ENCODE data around the gene SPOUT1.

Gene SPOUT1

DNA sequence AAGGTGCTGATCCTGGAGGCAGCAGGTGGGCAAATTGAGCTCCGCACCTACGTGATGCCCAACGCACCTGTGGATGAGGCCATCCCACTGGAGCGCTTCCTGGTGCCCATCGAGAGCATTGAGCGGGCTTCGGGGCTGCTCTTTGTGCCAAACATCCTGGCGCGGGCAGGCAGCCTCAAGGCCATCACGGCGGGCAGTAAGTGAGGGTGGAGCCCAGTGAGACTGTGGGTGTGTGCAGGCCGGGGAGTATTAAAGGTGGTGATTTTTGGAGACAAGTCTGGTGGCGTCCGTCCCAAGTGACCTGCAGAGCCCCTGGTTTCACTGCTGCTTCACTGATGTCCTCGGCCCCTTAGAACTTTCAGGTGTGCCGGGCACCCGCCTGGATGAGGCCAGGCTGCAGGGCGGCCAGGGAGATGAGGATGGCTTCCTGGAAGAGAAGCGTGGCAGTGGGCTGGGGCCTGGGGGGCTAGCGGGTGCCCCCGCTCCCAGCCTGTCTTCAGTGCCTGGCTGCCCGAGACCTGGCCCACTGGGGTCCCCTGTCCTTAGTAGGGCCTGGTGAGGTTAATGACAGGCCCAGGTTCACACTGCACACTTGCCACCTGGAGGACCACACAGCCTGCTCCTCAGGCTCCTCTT is 7.1 kb downstream of the SPOUT1 start:
- TF ChIP-seq, protein P1, sequence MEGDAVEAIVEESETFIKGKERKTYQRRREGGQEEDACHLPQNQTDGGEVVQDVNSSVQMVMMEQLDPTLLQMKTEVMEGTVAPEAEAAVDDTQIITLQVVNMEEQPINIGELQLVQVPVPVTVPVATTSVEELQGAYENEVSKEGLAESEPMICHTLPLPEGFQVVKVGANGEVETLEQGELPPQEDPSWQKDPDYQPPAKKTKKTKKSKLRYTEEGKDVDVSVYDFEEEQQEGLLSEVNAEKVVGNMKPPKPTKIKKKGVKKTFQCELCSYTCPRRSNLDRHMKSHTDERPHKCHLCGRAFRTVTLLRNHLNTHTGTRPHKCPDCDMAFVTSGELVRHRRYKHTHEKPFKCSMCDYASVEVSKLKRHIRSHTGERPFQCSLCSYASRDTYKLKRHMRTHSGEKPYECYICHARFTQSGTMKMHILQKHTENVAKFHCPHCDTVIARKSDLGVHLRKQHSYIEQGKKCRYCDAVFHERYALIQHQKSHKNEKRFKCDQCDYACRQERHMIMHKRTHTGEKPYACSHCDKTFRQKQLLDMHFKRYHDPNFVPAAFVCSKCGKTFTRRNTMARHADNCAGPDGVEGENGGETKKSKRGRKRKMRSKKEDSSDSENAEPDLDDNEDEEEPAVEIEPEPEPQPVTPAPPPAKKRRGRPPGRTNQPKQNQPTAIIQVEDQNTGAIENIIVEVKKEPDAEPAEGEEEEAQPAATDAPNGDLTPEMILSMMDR (IDR thresholded peaks at IDR 0.05) = no peak
- TF ChIP-seq ZFX (IDR thresholded peaks at IDR 0.05; ENCODE audit: borderline replicate concordance) = no peak

DNA sequence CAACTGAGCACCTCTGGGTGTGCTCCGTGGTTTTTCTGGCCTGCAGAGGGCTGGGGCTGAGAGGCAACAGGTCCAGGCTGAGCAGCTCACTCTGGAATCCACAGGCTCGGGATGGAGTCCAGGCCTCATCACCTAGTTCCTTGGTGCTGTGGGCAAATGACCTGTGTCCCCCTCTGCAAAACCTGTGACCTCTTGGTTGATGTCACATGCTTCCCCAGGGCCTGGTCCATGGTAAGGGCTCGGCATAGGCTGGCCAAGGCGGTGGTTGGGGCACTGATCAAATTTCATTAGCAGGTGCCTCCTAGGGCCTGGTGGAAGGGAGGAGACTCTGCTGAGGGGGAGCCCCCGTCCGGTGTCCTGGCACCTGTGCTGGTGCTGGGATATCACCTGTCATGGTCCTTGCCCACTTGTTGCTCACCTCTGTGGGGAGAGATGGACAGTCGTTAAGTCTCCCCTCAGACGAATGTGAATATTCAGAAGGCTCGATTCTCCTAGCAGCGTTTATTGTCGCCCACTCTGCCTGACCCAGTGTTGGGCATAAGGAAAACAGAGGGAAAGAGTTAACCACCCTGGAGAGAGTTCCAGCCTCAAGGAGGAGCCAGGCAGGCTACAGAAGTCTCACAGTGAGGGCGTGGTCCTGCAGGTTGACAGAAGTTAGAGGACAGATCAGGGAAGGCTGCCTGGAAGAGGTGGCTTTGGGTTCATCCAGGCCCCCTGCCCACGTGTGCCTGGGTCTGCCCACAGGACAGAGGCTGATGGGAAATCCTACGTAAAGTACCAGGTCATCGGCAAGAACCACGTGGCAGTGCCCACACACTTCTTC is 7.8 kb downstream of the SPOUT1 start:
- TF ChIP-seq ZFX (IDR thresholded peaks at IDR 0.05; ENCODE audit: borderline replicate concordance) = no peak
- TF ChIP-seq, protein P1 (IDR thresholded peaks at IDR 0.05) = no peak

More for the DNA sequence above, 7.1 kb downstream of the SPOUT1 start:
- H3K27ac ChIP-seq = peak overlapping the region; percentile 96

DNA sequence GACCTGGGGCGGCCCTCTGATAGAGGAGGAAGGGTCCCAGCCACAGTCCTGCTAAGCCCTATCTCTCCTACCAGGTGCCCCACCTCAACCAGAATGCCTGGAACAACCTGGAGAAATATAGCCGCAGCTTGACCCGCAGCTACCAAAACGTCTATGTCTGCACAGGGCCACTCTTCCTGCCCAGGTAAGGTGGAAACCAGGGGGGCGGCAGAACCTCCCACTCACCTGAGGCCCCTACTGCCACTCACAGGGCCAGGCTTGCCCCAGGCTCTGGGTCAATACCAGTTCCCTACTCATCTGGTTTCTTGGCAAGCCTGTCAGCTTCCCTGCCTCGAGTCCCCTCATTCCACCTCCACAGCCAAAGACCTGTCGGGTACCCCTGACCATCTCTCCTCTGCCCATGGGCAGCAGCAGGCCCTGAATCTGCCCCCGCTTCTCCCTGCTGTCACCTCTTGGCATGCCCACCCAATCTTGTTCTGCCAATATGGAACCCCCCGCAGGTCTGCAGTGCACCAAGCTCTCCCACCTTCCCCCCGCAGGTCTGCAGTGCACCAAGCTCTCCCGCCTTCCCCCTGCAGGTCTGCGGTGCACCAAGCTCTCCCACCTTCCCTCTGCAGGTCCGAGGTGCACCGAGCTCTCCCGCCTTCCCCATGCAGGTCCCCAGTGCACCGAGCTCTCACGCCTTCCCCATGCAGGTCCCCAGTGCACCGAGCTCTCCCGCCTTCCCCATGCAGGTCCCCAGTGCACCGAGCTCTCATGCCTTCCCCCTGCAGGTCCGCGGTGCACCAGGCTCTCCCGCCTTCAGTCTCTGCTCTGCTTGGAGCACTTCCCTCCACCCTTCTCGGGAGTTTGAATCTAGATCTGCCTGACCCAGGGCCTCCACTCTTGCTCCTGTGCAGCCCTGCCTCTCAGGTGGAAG is 8.7 kb downstream of the SPOUT1 start:
- peak overlapping the region; percentile 96 for H3K27ac ChIP-seq

More for the DNA sequence above, 7.8 kb downstream of the SPOUT1 start:
- peak overlapping the region; percentile 96 for H3K27ac ChIP-seq

DNA sequence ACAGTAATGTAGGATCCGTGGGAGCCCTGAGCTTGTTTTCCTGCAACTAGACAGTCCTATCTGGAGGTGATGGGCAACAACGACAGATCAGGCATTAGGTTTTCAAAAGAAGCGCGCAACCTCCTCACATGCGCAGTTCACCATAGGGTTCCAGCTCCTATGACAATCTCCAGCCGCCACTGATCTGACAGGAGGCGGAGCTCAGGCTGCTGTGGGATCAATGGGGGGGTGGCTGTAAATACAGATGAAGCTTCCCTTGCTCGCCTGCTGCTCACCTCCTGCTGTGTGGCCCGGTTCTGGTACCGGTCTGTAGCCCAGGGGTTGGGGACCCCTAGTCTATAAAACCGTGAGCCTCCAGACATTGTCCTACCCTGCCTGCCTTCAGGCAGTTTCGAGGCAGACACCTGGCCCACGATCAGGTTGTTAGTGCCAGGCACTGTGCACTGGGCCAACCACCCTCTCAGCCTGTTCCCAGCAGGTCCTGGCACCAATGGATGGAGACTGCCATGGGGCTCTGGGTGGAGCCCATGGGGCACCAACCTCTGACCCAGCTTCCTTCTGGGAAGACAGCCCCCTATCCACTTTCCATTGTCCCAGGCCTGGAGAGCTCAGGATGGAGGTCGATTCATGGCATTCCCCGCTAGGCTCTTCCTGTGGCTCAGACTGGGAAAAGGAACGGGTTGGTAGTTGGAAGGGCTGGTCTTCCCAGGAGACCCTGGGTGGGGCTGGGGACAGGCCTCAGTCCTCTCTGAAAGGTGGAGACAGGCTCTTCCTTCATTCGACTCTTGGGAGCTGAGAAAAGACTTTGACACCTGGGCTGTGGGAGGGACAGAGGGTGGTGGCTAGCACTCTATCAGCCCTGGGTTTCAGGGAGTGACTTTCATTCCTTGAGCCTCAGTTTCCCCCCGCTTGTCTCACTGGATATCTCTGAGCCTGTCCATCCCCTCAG is 9.6 kb downstream of the SPOUT1 start:
- peak overlapping the region; percentile 96 for H3K27ac ChIP-seq
- TF ChIP-seq, protein P1 (IDR thresholded peaks at IDR 0.05) = no peak
- no peak for TF ChIP-seq ZFX (IDR thresholded peaks at IDR 0.05; ENCODE audit: borderline replicate concordance)

More for the DNA sequence above, 8.7 kb downstream of the SPOUT1 start:
- TF ChIP-seq, protein P1 (IDR thresholded peaks at IDR 0.05) = no peak
- TF ChIP-seq ZFX (IDR thresholded peaks at IDR 0.05; ENCODE audit: borderline replicate concordance) = no peak

DNA sequence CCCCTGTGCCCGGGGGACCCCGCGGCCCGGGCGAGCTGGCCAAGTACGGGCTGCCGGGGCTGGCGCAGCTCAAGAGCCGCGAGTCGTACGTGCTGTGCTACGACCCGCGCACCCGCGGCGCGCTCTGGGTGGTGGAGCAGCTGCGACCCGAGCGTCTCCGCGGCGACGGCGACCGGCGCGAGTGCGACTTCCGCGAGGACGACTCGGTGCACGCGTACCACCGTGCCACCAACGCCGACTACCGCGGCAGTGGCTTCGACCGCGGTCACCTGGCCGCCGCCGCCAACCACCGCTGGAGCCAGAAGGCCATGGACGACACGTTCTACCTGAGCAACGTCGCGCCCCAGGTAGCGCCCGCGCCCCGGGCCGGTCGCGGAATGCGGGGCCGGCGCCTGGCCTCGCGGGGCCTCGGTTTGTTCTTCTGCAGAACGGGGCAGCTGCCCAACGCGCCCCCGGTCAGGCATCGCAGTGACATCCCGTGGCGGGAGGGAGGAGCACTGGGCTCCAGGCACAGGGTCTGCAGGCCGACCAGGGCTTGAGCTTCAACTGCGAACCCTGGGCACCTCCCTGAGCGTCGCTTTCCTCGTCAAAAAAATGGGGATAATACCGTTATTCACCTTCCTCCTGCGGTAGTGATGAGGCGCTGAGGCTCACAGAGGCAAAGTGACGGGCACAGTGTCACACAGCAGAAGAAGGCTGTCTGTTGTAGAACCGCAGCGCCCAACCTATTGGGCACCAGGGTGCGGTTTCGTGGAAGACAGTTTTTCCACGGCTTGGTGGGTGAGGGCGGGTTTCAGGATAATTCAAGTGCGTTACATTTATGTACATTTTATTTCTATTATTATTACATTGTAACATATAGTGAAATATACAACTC is 10.5 kb downstream of the SPOUT1 start:
- TF ChIP-seq ZFX (IDR thresholded peaks at IDR 0.05; ENCODE audit: borderline replicate concordance) = no peak
- TF ChIP-seq, protein P1 (IDR thresholded peaks at IDR 0.05) = no peak

More for the DNA sequence above, 10.5 kb downstream of the SPOUT1 start:
- H3K27ac ChIP-seq = peak overlapping the region; percentile 96
